CD4-positive, alpha-beta T cell treated with Interleukin-2 at 100 ng/mL for 4 hours (primary cell): Measurements from ENCODE around the gene C16orf96.

ENCODE experiments used
- DNase-seq: peaks from one replicate; pipeline ENCODE4 v3.0.0-alpha.2; 2020; ENCODE audit warnings: low spot score

The C16orf96 gene

GRCh38 chr16:4556112-4556511 is at the start of gene C16orf96:
C16orf96 (plus strand) TSS chr16:4556340; CDS start chr16:4556490, 150 bp downstream.
- DNase-seq, result no peak

- peak; percentile 77 for DNase-seq
These were observed 49.7 kb upstream of the C16orf96 start for GRCh38 chr16:4506450-4506849.

GRCh38 chr16:4507588-4508345 is 48.4 kb upstream of the C16orf96 start:
- DNase-seq, result no peak

- DNase-seq, result no peak
These were observed 47.3 kb upstream of the C16orf96 start for GRCh38 chr16:4508806-4509205.

- DNase-seq, result no peak
These were observed 46.7 kb upstream of the C16orf96 start for GRCh38 chr16:4509420-4509819.

- no peak for DNase-seq
These were observed 46.0 kb upstream of the C16orf96 start for GRCh38 chr16:4510131-4510530.

GRCh38 chr16:4510747-4511426 is 45.3 kb upstream of the C16orf96 start:
- DNase-seq, result no peak

GRCh38 chr16:4511441-4512082 is 44.6 kb upstream of the C16orf96 start:
- DNase-seq, result no peak

GRCh38 chr16:4512473-4512872 is 43.7 kb upstream of the C16orf96 start:
- no peak for DNase-seq

GRCh38 chr16:4513086-4513860 is 42.9 kb upstream of the C16orf96 start:
- no peak for DNase-seq

GRCh38 chr16:4513881-4514280 is 42.3 kb upstream of the C16orf96 start:
- no peak for DNase-seq

GRCh38 chr16:4514606-4515005 is 41.5 kb upstream of the C16orf96 start:
- no peak for DNase-seq

GRCh38 chr16:4515611-4516233 is 40.4 kb upstream of the C16orf96 start:
- DNase-seq, result peak; percentile 28

- DNase-seq, result no peak
These were observed 38.1 kb upstream of the C16orf96 start for GRCh38 chr16:4517812-4518680.

GRCh38 chr16:4519274-4520058 is 36.7 kb upstream of the C16orf96 start:
- no peak for DNase-seq

- no peak for DNase-seq
These were observed 35.2 kb upstream of the C16orf96 start for GRCh38 chr16:4520913-4521312.

GRCh38 chr16:4522051-4522581 is 34.0 kb upstream of the C16orf96 start:
- DNase-seq, result no peak

- no peak for DNase-seq
These were observed 32.5 kb upstream of the C16orf96 start for GRCh38 chr16:4523686-4524085.

GRCh38 chr16:4524571-4524970 is 31.6 kb upstream of the C16orf96 start:
- DNase-seq, result no peak

- no peak for DNase-seq
These were observed 31.1 kb upstream of the C16orf96 start for GRCh38 chr16:4525069-4525468.
